ENCODE results near the gene ANGPT4. TPM values are rescaled to one million over a fixed set of nuclear protein-coding genes. Genes with fewer than 3 reads are reported as not detected.
"Not testable (repeated sequence)": the region's sequence is repeated elsewhere in the genome, so short reads cannot be mapped to it uniquely, and the experiment has no call there.

The ANGPT4 gene
- total RNA-seq, 1 experiment from 2014 or later, result not detected

DNA sequence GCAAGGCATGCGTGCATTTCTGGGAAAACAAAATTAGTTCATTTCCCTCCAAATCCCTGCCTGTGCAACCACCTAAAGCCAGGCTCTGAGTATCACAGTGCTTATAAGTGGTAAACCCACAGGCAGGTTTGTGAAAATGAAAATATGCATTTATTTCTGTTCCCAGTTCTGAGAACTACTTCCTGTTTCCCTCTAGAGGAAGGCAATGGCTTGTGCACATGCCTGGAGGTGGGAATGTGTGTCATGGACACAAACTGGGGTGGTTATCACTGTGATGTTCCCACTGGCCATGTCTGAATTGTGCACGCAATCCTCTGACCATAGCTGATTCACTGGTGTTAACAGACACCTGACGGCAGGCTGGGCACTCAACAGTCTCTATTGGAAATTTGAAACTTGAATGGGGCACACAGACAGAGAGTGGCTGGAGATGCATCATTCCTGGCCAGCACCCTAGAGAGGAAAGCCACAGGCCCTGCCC, 56.3 kb downstream of the ANGPT4 start:
- Histone ChIP-seq H3K27me3 (no peaks in the 10 kb centered on the region), H3K9me3 (replicated peaks) (no peaks in the 10 kb centered on the region), H3K36me3 (no peaks in the 10 kb centered on the region), H3K4me1 (peaks cover 34% of the 10 kb centered on the region), H3K4me3 (no peak overlapping the region), H3K27ac (peak overlapping the region; percentile 21; the same call in 1 of the 2 replicates)
- peak; percentile 54 to 65 for DNase-seq

GRCh38 chr20:858011-858410, 58.1 kb downstream of the ANGPT4 start:
- Histone ChIP-seq H3K27me3 (no peaks in the 10 kb centered on the region), H3K36me3 (no peaks in the 10 kb centered on the region), H3K4me1 (peaks cover 45% of the 10 kb centered on the region), H3K27ac (no peak overlapping the region), H3K4me3 (no peak overlapping the region), H3K9me3 (replicated peaks) (no peaks in the 10 kb centered on the region)
- no peak for DNase-seq

DNA sequence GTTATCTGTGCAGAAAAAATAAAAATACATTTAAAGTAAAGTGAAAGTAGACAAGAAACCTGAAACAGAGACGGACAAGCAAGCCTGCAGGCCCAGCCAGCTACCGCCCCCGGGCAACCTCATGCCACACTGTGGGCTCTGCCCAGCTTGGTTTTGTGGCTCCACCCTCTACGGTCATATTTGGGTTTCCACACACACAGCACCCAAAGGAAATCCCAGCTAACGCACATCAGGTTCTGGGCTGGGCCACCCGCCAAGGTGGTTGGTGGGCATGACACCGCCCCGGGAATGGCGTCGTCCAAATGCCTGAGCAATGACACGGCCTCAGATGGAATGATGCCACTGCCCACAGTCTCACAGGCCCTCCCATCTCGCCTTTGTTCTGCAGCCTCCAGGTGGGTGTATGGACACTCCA, 59.8 kb downstream of the ANGPT4 start:
- peak; percentile 67 to 77 for DNase-seq
- H3K36me3 ChIP-seq, result no peaks in the 10 kb centered on the region
- H3K4me3 ChIP-seq, result no peak overlapping the region
- no peaks in the 10 kb centered on the region for H3K9me3 ChIP-seq (replicated peaks)
- peaks cover 45% of the 10 kb centered on the region for H3K4me1 ChIP-seq
- H3K27ac ChIP-seq, result peak overlapping the region; percentile 57
- no peaks in the 10 kb centered on the region for H3K27me3 ChIP-seq

- H3K27ac ChIP-seq, result peak overlapping the region; percentile 57
- no peaks in the 10 kb centered on the region for H3K36me3 ChIP-seq
- no peaks in the 10 kb centered on the region for H3K9me3 ChIP-seq (replicated peaks)
- no peaks in the 10 kb centered on the region for H3K27me3 ChIP-seq
- H3K4me1 ChIP-seq, result peaks cover 45% of the 10 kb centered on the region
- DNase-seq, result peak in 1 of 2 experiments; percentile 29
- H3K4me3 ChIP-seq, result no peak overlapping the region
These were observed 60.4 kb downstream of the ANGPT4 start for GRCh38 chr20:855466-856360.

- Histone ChIP-seq H3K36me3 (peaks cover under 1% of the 10 kb centered on the region), H3K27ac (peak overlapping the region; percentile 9; the same call in 1 of the 2 replicates), H3K9me3 (replicated peaks) (no peaks in the 10 kb centered on the region), H3K4me3 (no peak overlapping the region), H3K4me1 (peaks cover 36% of the 10 kb centered on the region), H3K27me3 (no peaks in the 10 kb centered on the region)
- DNase-seq, result no peak
These were observed 61.5 kb downstream of the ANGPT4 start for GRCh38 chr20:854601-855000.

DNA sequence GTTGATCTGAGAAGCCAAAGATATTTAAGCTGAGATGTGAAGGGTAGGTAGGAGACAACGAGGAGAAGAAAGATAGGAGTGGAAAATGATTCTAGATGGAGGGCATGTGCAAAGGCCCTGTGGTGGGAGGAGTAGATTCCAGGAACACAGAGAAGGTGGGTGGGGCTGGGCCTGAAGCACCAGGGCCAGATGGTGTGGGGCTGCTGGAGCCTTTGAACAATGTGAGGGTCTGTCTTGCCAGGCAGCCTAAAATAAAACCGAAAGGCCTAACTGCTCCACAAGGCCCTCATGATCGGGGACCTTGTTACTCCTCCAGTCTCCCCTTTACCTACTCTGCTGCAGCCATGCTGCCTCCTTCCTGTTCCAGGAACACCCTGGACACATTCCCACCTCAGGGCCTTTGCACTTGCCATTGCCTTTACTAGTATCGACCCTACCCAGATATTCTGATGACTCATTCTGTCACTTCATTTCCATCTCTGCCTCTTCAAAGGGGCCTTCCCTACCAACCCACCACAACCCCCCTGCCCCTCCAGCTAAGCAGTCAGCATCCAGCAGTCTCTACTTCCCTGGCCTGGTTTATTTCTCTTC, 62.6 kb downstream of the ANGPT4 start:
- peaks cover 44% of the 10 kb centered on the region for H3K4me1 ChIP-seq
- no peak overlapping the region; the same call in 1 of the 2 replicates for H3K27ac ChIP-seq
- no peak for DNase-seq
- H3K4me3 ChIP-seq, result no peak overlapping the region
- H3K36me3 ChIP-seq, result peaks cover 4% of the 10 kb centered on the region
- H3K27me3 ChIP-seq, result no peaks in the 10 kb centered on the region
- no peaks in the 10 kb centered on the region for H3K9me3 ChIP-seq (replicated peaks)

DNA sequence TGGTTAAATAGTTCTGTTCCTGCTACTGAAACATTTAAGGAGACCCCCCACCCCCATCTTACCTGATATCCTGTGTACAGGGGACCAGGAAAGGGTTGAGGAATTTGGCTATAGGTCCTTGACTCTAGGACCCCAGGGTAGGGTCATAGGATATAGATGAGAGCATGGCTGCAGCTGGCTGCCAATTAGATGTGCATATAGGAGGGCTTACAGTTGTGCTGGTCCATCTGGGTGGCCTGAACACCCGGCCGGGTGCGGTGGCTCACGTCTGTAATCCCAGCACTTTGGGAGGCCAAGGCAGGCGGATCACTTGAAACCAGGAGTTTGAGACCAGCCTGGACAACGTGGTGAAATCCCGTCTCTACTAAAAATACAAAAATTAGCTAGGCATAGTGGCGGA, 67.4 kb downstream of the ANGPT4 start:
- peaks cover 17% of the 10 kb centered on the region for H3K36me3 ChIP-seq
- H3K27me3 ChIP-seq; H3K9me3 ChIP-seq (replicated peaks): not testable (repeated sequence)
- H3K4me1 ChIP-seq, result peaks cover 36% of the 10 kb centered on the region
- H3K4me3 ChIP-seq, result peak overlapping the region; percentile 5; the same call in 1 of the 2 replicates
- peak overlapping the region; percentile 99 for H3K27ac ChIP-seq
- DNase-seq, result peak; percentile 91 to 93

DNA sequence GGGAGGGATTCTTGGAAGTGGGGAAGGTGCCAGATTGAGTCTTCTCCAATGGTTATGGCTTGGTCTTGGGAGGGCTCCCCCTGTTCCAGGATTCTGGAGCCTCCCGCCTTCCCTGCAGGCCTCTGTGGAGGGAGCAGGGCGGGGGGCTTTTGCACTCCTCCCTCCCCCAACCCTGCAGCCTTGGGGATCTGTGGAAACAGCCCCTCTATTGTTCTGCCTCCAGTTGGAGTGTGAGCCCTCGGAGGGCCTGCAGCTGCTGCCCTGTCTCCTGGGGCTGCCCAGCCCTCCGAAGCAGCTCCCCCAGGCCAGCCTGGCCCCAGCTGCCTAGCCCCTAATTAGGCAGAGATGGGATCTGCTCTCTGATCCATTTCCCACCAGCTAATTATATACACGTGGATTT, 67.9 kb downstream of the ANGPT4 start:
- DNase-seq, result peak; percentile 96 to 97
- Histone ChIP-seq H3K27me3 (no peaks in the 10 kb centered on the region), H3K36me3 (peaks cover 17% of the 10 kb centered on the region), H3K9me3 (replicated peaks) (no peaks in the 10 kb centered on the region), H3K4me3 (peak overlapping the region; percentile 78), H3K27ac (peak overlapping the region; percentile 99), H3K4me1 (peaks cover 36% of the 10 kb centered on the region)

DNA sequence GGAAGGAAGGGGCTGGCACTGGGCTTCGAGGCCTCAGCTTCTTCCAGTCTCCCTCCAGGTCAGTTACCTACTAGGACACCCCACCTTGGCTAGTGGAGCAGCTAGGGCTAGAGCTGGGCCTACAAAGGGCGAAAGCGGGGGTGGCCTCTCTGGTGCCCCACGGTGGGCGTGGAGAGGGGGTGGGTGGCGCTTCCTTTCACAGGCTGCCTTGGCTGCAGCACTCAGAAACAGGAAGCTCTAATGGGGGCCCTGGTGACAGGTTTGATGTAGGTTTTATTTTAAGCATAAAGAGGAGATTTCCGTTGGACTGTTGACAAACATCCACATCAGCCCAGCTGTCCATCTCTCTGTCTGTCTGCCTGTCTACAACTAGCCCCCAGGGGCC, 69.2 kb downstream of the ANGPT4 start:
- peak; percentile 52 to 57 for DNase-seq
- Histone ChIP-seq H3K9me3 (replicated peaks) (no peaks in the 10 kb centered on the region), H3K4me3 (peak overlapping the region; percentile 78), H3K27me3 (no peaks in the 10 kb centered on the region), H3K27ac (peak overlapping the region; percentile 99), H3K4me1 (peaks cover 36% of the 10 kb centered on the region), H3K36me3 (peaks cover 17% of the 10 kb centered on the region)

DNA sequence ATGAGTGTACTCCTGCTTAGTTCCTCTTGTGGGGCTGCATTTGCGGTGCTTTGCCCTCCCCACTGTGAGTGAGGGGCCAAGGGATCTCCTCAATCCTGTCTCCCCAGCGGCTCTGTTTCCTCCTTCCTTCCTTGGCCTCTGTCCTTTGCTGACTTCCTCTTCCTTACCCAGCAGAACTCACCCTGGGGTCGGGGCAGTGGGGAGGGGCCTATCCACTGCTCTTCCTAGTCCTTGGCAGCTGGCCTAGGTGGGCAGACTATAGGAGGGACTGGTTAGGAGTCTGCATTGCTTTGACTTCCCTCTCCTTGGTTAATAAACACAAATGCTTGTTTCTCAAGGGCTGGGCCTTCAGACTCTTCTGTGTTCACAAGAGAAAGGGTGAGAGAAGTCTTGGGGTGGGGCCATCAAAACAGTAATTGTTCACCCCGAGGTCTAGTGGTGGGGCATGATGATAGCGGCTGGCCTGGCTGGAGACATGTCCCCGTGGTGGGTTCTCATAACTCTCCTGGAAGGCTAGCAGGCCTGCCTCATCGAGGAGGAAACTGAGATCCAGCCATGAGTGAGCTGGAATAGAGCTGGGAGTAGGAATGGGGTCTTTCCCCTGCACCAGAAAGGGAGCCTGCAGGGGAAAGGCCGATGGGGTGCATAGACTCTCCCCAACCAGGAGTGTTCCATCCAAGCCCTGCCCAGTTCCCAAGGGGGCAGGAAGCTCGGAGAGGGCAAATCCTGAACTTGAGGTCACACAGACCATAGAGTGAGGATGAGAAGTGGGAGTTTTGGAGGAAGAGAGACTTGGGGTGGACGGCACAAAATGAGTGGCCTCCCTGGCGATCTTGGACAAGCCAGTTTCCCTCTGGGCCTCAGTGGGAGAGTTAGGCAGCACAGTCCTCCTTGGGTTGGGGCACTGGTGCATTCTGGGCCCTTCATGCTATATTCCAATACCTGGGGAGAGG, 69.9 kb downstream of the ANGPT4 start:
- no peaks in the 10 kb centered on the region for H3K27me3 ChIP-seq
- peaks cover 17% of the 10 kb centered on the region for H3K36me3 ChIP-seq
- DNase-seq, result peak in 1 of 2 experiments; percentile 52
- peaks cover 36% of the 10 kb centered on the region for H3K4me1 ChIP-seq
- peak overlapping the region; percentile 99 for H3K27ac ChIP-seq
- H3K4me3 ChIP-seq, result peak overlapping the region; percentile 78
- H3K9me3 ChIP-seq (replicated peaks), result no peaks in the 10 kb centered on the region

DNA sequence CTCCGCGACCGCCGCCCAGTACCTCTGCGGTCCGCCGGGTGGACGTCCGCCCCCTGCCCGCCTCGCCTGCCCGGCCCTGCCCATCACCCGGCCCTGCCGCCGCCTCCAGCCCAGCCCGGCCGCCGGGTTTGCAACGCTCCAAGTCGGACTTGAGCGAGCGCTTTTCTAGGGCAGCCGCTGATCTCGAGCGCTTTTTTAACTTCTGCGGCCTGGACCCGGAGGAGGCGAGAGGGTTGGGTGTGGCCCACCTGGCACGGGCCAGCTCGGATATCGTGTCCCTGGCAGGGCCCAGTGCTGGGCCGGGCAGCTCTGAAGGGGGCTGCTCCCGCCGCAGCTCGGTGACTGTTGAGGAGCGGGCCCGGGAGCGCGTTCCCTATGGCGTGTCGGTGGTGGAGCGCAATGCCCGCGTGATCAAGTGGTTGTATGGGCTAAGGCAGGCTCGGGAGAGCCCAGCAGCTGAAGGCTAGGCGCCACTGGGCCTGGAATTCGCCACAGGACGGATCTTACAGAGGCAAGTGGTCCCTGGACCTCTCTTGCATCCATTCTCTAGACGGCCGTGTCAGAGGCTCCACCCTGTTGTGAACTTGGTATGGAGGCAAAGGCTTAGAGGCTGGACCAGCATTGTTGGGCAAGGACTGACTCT, 70.8 kb downstream of the ANGPT4 start:
- Histone ChIP-seq H3K27me3 (no peaks in the 10 kb centered on the region), H3K9me3 (replicated peaks) (no peaks in the 10 kb centered on the region), H3K4me3 (peak overlapping the region; percentile 78), H3K27ac (peak overlapping the region; percentile 99), H3K36me3 (peaks cover 22% of the 10 kb centered on the region), H3K4me1 (peaks cover 36% of the 10 kb centered on the region)
- DNase-seq, result peak in 1 of 2 experiments; percentile 47

DNA sequence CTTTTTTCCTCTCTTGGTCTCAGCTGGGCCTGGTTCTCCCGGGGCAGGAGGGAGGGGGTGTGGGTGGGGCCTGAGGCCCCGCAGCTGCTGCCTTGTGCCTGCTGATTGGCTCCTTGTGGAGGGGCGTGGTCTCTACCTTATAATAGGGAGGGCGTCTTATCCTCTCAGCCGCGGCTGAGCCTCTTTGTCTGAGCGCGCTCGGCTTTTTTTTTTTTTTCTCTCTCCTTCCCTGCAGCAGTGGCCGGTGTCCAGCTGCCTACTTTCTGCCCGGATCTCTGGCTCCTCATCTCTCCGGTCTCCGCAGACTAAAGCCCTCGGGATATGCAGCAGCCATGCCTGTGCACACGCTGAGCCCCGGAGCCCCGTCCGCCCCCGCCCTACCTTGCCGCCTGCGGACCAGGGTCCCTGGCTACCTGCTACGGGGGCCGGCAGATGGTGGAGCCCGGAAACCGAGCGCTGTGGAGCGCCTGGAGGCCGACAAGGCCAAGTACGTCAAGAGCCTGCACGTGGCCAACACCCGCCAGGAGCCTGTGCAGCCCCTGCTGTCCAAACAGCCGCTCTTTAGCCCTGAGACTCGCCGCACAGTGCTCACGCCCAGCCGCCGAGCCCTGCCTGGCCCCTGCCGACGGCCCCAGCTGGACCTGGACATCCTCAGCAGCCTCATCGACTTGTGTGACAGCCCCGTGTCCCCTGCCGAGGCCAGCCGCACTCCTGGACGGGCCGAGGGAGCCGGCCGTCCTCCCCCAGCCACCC, 71.5 kb downstream of the ANGPT4 start:
- Histone ChIP-seq H3K27me3 (no peaks in the 10 kb centered on the region), H3K4me1 (peaks cover 34% of the 10 kb centered on the region), H3K9me3 (replicated peaks) (no peaks in the 10 kb centered on the region), H3K4me3 (peak overlapping the region; percentile 78), H3K36me3 (peaks cover 22% of the 10 kb centered on the region), H3K27ac (peak overlapping the region; percentile 99)
- DNase-seq, result peak; percentile 97

DNA sequence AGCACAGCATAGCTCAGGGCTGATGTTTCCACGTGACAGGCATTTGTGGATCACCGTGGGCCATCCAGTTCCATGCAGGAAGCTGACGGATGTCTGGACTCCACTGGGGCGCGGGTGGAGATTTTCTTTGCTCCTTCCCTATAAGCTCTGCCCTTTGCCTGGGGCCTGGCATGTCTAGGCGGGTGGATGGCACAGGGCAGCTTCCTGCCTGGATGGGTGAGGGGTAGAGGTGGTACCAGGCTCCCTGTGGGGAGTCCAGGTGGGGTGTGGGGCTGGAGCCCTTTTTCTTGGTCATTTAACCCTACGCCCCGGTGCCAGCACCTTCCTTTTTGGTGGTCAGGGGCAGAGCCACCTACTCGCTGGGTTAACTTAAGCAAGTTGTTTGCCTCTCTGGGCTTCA, 72.2 kb downstream of the ANGPT4 start:
- peaks cover 30% of the 10 kb centered on the region for H3K4me1 ChIP-seq

More for the DNA sequence above, 72.2 kb downstream of the ANGPT4 start:
- DNase-seq, result no peak
- no peaks in the 10 kb centered on the region for H3K9me3 ChIP-seq (replicated peaks)
- peak overlapping the region; percentile 99; the same call in 1 of the 2 replicates for H3K27ac ChIP-seq
- no peaks in the 10 kb centered on the region for H3K27me3 ChIP-seq
- H3K4me3 ChIP-seq, result no peak overlapping the region
- peaks cover 18% of the 10 kb centered on the region for H3K36me3 ChIP-seq
